ENCODE measurements around the gene GDA.
"Not testable (repeated sequence)": the region's sequence is repeated elsewhere in the genome, so short reads cannot be mapped to it uniquely, and the experiment has no call there.

Gene GDA

DNA sequence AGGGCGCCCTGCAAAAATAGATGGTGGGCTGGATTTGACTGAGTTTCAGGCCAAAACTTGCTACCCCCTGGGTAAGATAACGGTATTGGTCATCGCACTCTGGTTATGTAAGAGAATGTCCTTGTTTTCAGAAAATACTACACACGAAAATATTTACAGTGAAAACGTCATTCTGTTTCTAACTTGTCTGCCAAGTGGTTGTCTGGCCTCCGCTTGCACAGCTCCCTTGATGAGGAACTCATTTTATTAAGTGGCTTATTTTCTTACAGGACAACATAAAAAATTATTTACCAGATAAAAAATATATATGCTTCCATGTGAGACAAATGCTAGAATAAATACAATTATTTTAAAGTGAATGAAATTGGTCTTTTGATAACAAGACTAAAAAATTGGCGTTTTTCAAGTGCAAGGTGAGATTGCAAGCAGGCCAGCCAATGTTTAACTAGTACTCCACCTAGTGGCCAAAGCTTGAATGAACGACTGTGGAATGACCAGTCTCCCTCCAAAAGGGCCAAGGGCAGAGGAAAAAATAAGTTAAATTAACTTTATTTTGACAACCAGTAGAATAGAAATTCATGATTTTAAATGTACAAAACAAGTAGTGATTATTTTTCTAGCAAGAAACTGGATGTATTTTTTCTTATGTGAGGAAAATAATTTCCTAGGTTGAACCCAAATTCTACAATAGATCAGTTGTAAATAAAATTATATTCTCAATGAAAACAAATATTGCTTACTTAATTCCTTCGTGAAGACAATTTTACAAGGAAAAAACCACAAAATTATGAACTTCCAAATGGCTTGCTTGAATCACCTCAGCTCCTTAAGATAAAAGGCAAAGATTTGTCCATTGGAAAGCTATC lies 122.6 kb downstream of the GDA start:
- in situ Hi-C loops (cut with MboI; ENCODE audit: low sequenced_read_pairs) = no loop called here

DNA sequence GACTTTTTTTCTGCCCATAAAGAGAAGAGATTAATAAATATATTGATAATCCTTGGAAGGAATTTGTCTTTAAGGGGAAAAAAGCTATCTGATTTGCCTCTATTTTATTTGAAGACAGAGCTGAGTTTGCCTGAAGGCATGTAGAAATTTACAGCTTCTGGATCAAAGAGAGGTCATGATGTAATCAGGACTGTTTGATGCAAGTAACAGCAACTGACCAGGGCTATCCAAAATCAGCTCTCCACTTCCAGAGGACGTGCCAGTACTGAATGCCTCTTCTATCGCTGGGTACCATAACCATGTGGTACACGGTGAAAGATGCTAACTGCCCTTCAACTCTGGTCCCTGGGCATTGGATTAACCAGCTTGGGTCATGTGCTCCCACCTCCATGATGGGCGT lies 125.2 kb downstream of the GDA start:
- in situ Hi-C loops (cut with MboI; ENCODE audit: low sequenced_read_pairs) = no loop called here

DNA sequence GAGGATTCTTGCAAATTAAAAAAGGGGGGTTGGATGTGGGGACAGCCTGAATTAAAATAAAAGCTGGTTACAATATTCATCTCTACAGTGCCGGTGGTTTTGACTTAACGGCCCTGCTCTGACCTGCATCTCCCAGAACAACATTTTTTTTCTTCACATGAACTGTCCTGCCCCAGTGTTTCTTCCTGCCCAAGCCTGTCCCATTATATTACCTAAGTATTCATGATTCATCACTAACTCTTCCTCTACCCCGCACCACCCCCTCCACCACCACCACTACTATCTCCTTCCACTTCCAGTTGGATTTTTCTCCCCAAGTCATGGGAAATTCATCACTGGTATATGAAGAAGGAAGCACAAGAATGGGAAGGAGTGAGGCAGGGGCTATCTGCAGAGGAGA lies 125.7 kb downstream of the GDA start:
- in situ Hi-C loops (cut with MboI; ENCODE audit: low sequenced_read_pairs) = no loop called here

DNA sequence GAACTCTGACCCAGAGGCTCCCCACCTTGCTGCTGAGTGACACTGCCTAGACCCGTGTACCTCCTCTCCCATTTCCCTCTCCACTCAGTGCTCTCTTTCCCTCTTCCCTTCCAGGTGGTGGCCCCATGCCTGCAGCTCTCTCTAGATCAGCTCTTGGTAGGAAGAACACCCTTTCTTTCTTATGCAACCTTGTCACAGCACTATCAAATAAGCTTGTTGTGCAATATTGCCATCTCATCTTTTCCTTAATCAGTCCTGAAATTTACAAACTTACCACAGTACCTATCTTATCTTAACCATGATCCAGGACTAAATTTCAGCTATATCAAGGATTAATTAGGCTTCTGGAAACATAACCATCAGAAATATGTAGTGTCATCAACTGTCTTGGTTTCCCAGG lies 127.2 kb downstream of the GDA start:
- in situ Hi-C loops (cut with MboI; ENCODE audit: low sequenced_read_pairs) = no loop called here

DNA sequence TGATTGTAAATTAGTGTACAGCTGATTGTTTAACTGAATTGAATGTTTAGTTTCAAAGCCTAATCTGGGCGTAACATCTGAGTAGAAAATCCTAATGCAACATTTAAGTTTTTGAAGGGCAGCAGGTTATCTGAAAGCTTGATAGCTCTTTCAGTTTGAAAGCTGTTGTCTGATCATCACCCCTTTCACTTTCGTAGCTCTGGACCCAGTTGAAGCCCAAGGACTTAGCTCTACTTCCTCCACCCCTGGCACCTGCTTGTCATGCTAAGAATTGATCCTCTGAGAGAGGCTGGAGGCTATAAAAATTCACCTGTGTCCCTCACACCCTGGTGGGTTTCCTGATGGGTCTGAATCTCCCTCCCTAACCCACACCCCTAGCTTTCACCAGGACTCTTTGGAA lies 129.7 kb downstream of the GDA start:
- in situ Hi-C loops (cut with MboI; ENCODE audit: low sequenced_read_pairs) = no loop called here

DNA sequence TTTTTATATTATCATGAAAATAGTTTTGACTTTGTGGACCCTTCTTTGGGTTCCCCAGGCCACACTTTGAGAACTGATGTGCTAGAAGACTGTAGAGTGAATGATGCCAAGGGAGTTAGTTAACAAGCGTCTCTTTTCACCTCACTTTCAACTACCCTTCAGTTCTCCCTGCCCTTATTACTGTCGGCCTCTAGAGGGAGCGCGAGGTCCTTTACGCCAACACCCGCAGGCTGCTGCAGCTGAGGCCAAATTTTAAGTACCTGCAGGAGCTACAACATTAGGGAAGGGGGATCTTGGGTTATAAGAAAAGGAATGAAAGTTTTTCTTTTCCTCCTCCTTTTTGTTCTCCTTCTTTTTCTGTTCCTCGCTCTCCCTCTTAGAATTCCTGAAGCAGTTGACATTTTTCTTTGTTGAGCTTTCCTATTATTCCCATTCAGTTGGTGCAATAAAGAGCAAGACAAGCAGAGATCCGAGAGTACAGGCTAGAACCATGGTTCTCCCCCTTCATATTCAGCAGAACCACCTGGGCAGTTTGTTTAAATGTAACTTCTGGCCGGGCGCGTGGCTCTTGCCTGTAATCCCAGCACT lies 131.8 kb downstream of the GDA start:
- in situ Hi-C loops (cut with MboI; ENCODE audit: low sequenced_read_pairs) = no loop called here

DNA sequence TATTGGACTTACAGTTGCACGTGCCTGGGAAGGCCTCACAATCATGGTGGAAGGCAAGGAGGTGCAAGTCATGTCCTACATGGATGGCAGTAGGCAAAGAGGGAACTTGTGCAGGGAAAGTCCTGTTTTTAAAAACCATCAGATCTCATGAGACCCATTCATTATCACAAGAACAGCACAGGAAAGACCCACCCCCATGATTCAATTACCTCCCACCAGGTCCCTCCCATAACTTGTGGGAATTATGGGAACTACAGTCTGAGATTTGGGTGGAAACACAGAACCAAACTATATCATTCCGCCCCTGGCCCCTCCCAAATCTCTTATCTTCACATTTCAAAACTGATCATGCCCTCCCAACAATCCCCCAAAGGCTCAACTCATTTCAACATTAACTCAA lies 140.2 kb downstream of the GDA start:
- in situ Hi-C loops (cut with MboI; ENCODE audit: low sequenced_read_pairs) = no loop called here

DNA sequence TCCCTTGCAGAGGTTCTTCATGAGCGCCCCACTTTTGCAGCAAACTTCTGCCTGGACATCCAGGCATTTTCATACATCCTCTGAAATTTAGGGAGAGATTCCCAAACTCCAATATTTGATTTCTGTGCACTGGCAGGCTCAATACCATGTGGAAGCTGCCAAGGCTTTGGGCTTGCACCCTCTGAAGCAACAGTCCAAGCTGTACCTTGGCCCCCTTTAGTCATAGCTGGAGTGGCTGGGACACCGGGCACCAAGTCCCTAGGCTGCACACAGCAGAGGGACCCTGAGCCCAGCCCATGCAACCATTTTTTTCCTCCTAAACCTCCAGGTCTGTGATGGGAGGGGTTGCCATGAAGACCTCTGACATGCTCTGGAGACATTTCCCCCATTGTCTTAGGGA lies 141.1 kb downstream of the GDA start:
- in situ Hi-C loops (cut with MboI; ENCODE audit: low sequenced_read_pairs) = no loop called here

DNA sequence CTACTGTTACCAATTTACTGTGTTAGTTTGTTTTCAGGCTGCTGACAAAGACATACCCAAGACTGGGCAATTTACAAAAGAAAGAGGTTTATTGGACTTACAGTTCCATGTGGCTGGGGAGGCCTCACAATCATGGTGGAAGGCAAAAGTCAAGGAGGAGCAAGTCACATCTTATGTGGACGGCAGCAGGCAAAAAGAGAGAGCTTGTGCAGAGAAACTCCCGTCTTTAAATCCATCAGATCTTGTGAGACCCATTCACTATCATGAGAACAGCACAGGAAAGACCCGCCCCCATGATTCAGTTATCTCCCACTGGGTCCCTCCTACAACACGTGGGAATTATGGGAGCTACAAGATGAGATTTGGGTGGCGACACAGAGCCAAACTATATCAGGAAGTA lies 142.3 kb downstream of the GDA start:
- in situ Hi-C loops (cut with MboI; ENCODE audit: low sequenced_read_pairs) = not testable (repeated sequence)

DNA sequence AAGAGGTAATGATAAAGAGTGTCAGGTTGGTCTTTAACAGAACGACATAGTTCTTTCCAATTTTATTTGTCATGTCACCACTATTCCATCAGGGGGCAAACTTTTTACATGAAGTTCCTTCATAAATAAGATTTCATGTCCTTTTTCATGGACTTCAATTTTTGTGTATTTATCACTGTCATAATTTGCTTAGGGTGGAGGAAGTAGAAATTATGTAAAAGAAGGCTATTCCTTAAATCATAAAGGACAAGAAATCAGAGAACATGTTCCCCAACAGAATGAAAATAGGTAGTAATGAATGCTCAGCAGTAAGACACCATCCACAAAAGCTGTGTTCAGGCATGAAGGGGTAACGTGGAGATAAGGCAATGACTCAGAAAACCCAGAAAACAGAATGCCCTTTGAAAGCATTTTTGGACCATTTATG lies 143.0 kb downstream of the GDA start:
- in situ Hi-C loops (cut with MboI; ENCODE audit: low sequenced_read_pairs) = no loop called here

DNA sequence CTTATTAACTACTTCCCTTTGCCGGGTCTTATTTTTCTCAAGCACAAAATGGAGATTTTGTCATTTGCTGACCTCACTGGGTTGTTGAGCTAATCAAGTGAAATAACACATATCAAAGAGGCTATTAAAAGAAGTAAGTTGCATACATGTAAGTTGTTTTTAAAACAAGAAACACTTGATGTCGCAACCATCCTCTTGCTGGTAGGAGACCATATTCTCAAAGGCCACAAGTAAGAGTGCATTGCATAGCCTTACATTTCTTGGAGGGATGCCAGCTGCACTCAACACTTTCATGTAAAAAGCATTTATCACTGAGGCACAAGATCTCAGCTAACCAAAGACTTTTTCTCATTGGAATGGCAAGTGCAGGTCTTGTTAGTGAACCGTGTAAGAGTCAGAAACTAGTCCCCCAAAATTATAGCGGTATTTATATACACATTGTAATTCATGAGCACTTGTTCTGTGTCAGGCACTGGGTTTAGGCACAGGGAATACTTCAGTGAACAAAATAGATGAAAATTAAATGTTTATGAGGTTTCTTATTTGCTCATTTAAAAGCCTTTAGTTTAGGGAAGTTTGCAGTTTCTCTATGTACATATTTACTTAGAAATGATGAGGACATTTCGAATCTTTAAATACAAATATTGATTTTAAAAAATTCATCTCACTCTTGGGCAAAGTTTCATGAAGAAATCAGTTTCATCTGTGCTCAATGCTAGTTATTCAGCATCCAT lies 143.8 kb downstream of the GDA start:
- in situ Hi-C loops (cut with MboI; ENCODE audit: low sequenced_read_pairs) = no loop called here

DNA sequence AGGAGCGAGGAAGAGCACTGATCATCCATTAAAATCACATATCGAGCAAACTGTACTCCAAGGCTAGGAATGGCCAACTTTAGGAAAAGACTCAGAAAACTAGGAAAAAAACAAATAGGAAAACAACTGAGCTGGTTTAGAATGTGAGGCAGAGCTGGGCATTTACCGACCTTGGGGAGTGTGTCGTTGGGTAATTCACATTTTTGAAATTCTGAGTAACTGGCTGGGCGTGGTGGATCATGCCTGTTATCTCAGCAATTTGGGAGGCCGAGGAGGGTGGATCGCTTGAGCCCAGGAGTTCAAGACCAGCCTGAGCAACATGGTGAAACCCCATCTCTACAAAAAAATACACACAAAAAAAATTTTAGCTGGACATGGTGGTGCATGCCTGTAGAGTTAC lies 145.7 kb downstream of the GDA start:
- in situ Hi-C loops (cut with MboI; ENCODE audit: low sequenced_read_pairs) = no loop called here

DNA sequence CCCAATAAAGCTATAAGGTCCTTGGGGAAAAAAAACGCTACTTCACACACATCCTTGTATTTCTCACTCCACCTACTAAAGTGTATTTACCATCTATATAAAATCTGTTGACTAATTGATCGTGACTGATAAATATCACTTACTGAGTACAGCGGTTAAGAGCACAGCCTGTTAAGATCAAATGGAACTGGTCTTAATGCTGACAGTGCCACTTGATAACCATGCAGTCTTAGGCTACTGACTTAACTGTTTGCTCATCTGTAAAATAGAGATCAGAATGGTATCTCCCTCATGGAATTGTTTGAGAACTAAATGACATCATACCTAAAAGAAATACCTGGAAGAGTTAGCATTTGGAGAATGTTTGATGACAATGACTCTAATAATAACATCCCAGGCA lies 148.3 kb downstream of the GDA start:
- in situ Hi-C loops (cut with MboI; ENCODE audit: low sequenced_read_pairs) = no loop called here

DNA sequence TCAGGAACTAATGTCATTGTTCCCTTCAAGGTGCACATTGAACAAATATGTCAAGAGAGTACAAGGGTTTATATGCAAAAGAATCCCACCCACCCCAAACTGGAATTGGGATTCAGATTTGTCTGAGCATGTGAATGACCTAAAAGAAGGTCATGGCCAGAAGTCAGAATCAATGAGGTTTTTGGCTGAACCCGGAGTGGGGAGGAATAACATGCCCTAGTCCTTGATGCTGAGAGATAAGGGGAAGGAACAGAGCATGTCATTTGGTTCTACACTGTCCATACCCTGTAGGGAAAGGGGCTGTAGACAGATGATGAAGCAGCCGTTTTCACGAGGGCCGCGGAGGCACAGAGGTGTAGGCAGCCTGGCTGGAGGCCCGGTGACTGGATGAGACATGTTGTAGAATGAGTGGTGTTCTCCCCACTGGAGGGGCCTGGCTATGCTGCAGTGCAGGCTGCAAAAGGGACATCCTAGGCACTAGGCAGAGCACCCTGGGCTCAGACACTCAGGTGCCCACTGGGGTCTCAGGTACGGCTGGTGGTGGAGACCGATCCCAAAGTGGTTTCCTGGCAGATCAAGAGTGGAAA lies 149.9 kb downstream of the GDA start:
- in situ Hi-C loops (cut with MboI; ENCODE audit: low sequenced_read_pairs) = no loop called here

DNA sequence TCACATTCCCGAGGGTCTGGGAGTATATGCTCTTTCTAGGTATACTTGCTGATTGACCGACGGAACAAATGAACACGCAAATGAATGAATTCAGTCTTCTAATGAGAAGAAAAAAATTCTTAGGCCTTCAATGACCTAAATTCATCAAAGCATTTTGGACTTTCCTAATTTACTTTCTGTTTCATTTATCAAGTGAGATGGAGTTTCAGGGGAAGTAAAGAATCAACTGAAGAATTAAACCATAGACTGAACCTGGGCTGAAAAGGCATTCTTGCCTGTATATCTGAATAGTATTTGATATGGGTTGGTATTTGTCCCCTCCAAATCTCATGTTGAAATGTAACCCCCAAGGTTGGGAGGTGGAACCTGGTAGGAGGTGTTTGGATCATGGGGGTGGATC lies 151.6 kb downstream of the GDA start:
- in situ Hi-C loops (cut with MboI; ENCODE audit: low sequenced_read_pairs) = no loop called here

Data from hTERT RPE-1 (cell line).